Endothelial cell of hepatic sinusoid (primary cell): ENCODE data around the gene KIAA0825.
"Not testable (repeated sequence)": the region's sequence is repeated elsewhere in the genome, so short reads cannot be mapped to it uniquely, and the experiment has no call there.

ENCODE experiments used
- in situ Hi-C: cut with HindIII; loops from 2 replicates; pipeline ENCODE4 v1.10.0; 2017; ENCODE audit warnings: low sequenced_read_pairs

KIAA0825 gene

GRCh38 chr5:94199566-94199965, 418.8 kb downstream of the KIAA0825 start:
- in situ Hi-C loops, result no loop called here

GRCh38 chr5:94197970-94198369, 420.4 kb downstream of the KIAA0825 start:
- in situ Hi-C loops, result no loop called here

GRCh38 chr5:94196953-94197352, 421.5 kb downstream of the KIAA0825 start:
- in situ Hi-C loops, result no loop called here

- in situ Hi-C loops, result no loop called here
These were observed 425.6 kb downstream of the KIAA0825 start for GRCh38 chr5:94192658-94193391.

DNA sequence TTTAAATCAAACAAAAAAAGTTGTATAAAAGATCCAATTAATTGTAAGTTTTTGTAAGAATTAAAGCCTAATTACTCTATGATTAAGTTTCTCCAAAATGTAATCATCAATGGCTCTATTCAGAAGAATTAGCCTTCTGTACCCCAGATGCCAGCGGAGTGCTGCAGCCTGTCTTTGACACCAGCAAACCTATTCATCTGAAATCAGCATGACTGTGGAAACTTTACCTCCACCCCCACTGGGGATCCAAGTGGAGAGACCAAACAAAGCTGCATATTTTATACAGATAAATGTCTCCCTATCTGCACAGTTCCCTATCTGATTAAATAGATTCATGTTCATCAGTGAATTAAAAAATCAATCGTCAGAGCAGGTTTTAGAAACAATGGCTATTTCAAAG, 426.8 kb downstream of the KIAA0825 start:
- in situ Hi-C loops, result no loop called here

GRCh38 chr5:94188725-94189124, 429.7 kb downstream of the KIAA0825 start:
- in situ Hi-C loops, result no loop called here

DNA sequence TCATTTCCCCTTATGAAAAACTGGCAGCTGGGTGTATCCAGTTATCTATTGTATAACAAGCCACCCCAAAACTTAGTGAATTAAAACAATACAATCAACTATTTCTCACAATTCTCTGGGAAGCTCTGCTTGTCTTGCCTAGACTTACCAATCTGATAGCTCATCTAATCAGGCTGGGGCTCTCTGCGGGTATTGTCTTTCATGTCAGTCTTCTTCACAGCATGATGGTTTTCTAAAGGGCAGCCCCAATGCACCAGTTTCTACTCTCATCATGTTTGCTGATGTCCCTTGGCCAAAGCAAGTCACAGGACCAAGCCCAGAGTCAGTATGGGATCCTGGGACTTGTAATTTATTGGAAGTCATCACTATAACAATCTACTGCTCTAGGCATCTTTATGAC, 433.5 kb downstream of the KIAA0825 start:
- in situ Hi-C loops, result no loop called here

DNA sequence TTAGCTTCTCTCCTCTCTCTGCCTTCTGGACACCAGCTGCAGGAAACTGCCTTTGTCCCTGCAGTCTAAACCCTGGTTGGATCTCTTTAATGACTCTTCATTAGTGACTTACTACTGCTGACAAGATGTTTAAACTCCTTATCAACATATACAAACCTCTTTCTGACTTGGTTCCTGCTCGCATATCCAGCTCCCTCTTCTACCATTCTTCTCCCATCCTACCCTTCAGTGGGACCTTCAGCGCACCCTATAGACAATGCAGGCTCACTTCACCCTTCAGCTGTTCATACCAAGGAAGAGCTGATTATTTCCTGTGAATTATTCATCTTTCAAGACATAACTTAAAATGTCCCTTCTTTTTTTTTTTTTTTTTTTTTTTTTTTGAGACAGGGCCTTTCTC, 436.5 kb downstream of the KIAA0825 start:
- in situ Hi-C loops, result no loop called here

- in situ Hi-C loops, result no loop called here
These were observed 437.6 kb downstream of the KIAA0825 start for GRCh38 chr5:94180761-94181160.

DNA sequence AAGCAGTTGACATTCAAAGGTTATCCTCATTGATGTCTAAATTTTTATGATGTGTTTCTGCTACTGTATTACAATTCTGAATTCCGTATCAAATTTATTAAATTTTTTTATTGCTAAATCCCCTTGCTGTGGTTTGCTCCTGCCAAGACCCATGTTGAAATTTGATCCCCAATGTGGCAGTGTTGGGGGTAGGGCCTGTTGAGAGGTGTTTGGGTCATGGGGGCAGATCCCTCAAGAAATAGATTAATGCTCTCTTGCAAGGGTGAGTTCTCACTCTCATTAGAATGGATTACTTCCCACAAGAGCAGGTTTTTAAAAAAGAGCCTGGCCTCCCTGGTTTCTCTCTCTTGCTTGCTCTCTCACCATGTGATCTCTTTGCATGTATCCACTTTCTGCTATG, 442.5 kb downstream of the KIAA0825 start:
- in situ Hi-C loops, result no loop called here

DNA sequence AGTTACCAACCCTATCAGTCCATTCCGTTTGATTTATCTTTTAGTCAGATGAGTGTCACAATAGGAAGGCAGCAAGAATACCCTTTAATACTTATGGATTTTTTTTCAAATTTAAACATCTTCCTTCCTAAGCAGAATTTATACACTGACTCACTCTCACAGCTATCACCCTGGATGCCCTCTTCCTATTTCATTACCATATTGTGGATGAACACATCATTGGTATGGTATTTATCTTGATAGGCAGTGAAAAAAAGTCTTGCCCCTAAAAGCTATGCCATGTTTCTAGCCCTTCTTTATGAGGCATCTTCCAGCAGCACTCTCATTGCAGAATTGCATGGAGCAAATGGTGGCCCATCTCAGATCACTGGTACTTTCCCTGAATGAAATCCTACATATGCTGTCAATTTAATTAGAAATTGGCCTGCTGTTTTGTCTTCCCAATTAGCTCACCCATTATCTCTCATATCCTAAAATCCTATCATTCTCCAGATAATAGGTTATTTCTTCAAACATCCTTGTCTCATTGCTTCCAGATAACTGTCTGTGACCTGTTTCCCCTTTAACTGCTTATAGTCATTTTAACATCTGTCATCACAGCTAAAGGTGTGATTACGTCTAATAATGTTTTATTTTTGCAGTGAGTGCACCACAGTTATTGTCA, 443.5 kb downstream of the KIAA0825 start:
- in situ Hi-C loops, result no loop called here

DNA sequence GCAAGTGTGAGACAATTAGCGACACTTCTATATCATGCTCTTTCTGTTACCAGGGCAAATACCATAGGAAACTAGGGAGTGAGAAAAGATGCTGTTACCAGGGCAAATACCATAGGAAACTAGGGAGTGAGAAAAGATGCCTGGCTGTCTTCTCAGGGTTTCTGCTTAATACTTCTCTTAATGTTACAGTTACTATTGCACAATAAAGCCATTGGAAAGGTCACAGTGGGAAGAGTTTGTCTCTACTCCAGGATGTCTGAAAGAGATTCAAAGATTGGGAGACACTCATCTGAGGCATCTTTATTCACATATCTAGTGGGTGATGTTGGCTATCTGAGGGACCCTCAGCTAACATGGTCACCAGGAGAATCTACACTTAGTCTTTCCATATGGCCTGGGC, 445.3 kb downstream of the KIAA0825 start:
- in situ Hi-C loops, result no loop called here

- in situ Hi-C loops, result not testable (repeated sequence)
These were observed 447.3 kb downstream of the KIAA0825 start for GRCh38 chr5:94171070-94171469.

DNA sequence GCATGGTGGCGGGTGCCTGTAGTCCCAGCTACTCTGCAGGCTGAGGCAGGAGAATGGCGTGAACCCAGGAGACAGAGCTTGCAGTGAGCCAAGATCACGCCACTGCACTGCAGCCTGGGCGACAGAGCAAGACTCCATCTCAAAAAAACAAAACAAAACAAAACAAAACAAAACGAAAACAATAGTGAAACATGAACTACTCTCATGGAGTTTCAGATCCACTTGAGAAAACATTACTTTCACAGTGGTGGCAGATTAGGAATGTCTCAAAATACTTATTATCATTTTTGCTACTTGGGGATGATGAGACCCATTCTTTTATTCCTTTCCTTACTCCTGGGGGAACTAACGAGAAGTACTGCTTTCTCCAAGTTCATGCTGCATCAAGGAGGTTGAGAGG, 448.2 kb downstream of the KIAA0825 start:
- in situ Hi-C loops, result not testable (repeated sequence)

- in situ Hi-C loops, result no loop called here
These were observed 450.3 kb downstream of the KIAA0825 start for GRCh38 chr5:94168151-94168550.

GRCh38 chr5:94161801-94162200, 456.6 kb downstream of the KIAA0825 start:
- in situ Hi-C loops, result no loop called here

DNA sequence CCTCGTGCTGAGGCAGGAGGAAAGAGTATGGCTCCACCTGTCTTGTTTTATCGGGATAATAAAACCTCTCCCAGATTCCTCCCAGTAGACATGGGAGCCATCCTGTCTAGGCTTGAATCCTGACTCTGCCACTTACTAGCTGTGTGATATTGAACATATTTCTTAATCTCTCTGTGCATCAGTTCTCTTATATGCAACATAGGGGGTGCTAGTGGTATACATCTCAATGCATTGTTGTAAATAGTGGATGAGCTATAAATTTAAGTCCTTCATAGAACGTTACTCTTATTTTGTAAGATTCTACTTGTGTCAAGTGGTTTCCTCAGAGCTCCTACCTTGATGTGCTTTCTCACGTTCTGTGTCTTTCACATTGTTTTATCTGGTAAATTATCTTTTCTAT, 459.3 kb downstream of the KIAA0825 start:
- in situ Hi-C loops, result no loop called here

DNA sequence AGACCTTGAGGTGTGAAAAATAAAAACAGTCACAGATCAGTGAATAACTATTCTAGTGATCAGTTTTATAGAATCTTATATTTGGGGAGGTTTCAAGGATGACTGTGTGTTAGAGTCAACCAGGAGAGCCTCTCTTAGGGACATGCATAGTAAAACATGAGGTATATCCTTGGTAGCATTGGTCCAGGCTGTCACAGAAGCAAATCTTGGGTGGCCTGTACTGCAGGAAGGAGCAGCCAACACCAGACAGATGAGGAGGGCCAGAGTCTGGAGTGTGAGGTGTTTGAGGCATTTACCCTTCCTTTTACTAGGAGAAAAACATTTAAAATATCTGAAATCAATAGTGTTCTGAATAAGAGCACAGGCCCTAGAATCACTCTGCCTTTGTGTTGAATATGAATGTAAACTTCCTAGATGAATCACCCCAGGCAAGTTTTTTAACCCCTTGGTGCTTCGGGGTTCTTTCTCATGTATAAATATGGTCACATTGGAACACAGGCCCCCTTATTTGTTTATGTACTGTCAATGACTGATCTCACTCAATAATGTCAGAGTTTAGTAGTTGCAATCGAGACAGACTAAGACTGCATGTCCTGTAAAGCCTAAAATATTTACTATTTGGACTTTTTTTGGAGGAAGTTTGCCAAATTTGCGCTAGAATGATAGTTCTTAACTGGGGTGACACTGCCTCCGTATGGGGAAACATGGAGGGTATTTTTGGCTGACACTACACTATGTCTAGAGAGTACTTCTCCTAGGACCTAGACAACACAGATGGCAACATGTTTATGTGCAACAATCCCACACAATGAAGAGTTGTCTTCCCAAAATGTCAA, 460.5 kb downstream of the KIAA0825 start:
- in situ Hi-C loops, result no loop called here

- in situ Hi-C loops, result no loop called here
These were observed 463.7 kb downstream of the KIAA0825 start for GRCh38 chr5:94154672-94155071.

GRCh38 chr5:94153736-94154450, 464.5 kb downstream of the KIAA0825 start:
- in situ Hi-C loops, result no loop called here

DNA sequence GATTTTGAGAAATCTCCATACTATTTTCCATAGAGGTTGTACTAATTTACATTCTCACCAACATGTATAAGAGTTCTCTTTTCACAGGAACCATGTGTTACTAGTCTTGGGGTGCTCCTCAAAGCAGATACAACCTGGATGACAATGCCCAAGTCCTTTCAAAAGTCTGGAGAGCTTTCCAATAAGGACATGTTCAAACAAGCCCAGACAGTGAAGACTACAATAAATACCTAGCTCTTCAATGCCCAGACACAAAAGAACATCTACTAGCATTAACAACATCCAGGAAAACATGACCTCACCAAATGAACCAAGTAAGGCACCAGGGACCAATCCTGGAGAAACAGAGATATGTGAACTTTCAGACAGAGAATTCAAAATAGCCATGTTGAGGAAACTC, 474.8 kb downstream of the KIAA0825 start:
- in situ Hi-C loops, result not testable (repeated sequence)
